GM15510 (cell line): ENCODE results near the gene LEKR1.

Experiments used
- POLR2A ChIP-seq: IDR thresholded peaks from 3 replicates; pipeline ENCODE4 v1.6.1; 2011; ENCODE audit warnings: borderline replicate concordance; ENCODE audit not compliant: insufficient read length; ENCODE audit errors: extremely low read depth

Gene LEKR1

DNA sequence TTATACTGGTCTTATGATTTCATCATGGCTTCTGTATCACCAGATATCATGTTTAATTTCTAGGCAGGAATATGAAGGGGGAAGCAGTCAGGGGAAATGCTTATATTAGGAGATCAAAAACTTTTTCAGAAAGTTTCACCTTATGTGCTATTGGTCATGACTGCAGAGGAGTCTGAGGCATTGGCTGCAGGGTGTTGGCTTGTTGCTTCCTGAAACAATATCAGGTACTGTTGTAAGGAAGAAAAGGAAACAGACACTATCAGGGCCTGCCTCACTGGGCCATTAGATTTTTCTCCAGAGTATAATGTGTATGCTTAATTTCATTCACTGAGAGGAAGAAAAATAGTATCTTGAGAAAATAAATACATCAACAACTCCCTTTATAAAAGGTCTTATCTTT is 34.7 kb downstream of the LEKR1 start:
- no peak for TF ChIP-seq POLR2A

DNA sequence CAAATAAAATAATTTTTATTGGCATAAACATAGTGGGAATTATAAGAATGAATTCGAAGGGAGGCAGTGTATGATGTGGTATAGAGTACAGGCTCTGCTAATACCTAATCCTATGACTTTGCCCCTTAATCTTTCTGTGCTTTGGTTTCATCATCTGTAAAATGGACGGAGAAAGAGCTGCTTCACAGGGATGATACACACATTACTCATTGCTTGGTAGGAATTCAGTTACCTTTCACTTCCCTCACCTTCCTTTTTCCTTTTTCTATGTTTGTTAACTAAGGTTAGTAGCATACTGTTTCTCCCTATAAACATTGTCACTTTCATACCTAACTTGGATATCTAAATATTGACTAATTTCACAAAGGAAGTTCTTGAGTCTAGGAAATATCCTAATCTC is 36.2 kb downstream of the LEKR1 start:
- TF ChIP-seq POLR2A = no peak

DNA sequence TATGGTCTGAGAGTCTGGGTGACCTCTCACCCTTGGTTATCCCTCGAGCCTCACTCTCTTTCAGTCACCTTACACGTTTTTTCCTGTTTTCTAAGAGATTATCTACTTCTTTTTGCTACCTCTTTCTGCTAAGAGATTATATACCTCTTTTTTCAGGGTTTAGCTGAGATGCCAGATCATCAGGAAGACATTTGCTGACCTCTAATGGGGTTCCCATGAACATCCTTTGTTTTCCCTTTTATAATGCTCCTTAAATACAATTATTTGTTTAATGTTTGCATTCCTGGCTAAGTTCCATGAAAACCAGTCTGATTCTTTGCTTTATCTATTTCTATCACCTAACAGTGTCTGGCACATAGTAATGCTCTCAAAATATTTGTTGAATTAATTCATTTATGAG is 39.6 kb downstream of the LEKR1 start:
- TF ChIP-seq POLR2A = no peak

DNA sequence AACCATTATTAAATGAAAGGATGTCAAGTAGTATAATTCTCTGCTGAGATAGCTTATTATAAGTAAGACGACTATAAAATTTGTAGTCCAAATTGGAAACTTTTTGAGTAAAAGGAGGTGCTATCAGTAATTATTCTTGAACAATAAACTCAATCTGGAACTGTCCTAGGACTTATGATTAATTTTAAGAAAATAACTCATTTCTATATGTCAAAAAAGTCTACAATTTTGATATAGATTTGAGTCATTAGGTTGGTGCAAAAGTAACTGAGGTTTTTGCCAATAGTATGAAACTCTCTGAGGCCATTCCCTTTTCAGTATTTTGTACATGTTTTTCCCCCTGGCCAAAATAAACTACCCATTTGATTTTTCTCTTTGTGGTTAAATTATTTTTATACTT is 41.0 kb downstream of the LEKR1 start:
- TF ChIP-seq POLR2A = no peak

DNA sequence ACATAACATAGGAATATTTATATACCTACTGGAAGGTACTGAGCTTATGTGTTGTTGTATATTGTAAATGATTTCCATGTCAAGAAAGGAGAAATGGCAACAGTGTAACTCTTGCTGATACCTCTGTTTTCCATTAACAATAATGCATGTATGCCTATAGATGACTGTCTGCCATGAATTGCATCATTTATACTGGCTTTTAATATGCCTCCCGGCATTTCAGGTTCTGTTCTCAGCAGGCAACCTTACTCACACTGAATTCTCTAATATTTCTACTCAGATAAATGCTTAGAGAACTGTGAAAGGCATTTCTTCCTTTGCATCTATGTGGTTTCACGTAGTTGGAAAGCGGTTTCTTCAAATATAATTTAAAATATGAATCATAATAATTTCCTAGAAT is 41.8 kb downstream of the LEKR1 start:
- no peak for TF ChIP-seq POLR2A

DNA sequence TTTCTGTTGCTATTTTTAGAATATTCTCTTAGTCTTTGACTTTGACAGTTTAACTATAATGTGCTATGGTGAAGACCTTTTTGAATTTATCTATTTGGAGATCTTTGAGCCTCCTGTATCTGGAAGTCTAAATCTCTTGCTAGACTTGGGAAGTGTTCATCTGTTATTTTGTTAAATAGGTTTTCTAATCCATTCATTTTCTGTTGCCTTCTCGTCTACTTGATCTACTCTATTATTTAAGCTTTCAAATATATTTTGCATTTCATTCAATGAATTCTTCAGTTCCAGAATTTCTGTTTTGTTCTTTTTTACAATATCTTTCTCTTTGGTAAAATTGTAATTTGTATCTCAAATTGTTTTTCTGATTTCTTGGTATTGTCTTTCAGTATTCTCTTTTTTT is 47.8 kb downstream of the LEKR1 start:
- TF ChIP-seq POLR2A = no peak

DNA sequence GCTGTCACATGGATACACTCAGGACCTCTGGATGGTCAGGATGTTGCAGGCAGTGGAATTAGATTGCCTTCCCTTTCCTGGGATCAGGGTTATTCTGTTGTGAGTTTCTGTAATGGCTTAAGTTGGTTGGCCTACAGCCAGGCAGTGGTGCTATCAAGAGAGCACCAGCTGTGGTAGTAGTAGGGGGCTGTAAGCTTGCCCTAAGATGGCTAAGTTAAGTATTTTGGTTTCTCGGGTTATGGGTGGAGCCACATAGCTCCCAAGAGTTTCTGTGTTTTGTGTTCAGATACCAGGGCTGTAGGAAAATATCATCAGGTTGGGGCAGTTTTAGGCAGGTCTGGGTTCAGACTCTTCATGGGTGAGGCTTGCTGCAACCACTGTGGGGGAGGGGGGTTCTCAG is 59.6 kb downstream of the LEKR1 start:
- TF ChIP-seq POLR2A = no peak

DNA sequence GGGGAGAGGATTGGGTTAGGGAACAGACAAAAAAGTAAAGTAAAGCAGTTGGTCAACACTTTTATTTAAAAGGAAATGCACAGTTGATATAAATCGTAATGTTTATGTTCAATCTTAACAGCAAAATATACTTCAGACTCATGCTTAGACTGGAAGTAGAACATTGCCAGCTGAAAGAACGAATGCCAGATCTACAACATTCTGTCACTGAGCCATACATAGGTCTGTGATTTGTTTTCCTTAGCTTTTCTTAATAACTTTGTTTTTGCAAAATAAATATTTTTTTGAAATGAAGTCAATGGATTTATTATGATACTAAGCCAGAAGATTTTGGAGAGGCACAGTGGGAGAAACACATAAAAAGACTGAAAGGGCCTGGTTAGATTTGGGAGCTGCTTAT is 62.0 kb downstream of the LEKR1 start:
- TF ChIP-seq POLR2A = no peak

DNA sequence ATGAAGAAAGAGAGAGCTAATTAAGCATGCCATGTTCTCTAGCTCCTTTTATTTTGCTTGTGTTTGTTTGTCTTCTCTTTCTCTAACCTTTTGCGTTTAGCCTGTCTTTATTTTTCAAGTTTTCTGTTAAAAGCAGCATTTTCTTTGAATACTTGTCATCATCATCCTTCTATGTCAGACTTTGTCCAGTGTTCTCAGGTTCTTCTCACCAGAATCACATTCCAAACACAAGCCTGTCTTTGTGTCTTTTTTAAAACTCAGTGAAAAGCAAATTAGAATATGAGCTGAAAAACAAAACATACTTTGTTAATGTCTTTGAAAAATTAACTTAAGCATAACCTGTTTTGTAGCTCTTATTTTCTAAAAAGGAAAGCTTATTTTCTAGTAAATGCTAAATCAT is 62.4 kb downstream of the LEKR1 start:
- no peak for TF ChIP-seq POLR2A

DNA sequence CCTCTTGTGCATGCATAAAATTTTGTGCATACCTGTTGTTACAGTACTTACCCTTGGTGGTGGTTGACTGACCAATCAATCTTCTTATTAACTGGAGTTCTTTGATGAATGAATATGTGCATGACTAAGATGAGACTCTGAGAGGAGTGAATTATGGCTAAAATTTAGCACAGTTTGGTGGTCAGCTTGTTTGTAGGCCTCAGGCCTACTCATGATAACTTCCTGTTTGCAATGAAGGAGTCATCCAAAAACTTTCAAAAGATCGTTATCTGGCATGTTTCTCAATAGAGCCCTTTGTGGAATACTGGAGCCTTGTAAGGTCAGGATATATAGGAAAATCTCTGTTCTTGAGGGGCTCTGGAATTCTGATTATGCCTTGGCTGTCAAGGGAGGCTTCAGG is 66.5 kb downstream of the LEKR1 start:
- TF ChIP-seq POLR2A = no peak

DNA sequence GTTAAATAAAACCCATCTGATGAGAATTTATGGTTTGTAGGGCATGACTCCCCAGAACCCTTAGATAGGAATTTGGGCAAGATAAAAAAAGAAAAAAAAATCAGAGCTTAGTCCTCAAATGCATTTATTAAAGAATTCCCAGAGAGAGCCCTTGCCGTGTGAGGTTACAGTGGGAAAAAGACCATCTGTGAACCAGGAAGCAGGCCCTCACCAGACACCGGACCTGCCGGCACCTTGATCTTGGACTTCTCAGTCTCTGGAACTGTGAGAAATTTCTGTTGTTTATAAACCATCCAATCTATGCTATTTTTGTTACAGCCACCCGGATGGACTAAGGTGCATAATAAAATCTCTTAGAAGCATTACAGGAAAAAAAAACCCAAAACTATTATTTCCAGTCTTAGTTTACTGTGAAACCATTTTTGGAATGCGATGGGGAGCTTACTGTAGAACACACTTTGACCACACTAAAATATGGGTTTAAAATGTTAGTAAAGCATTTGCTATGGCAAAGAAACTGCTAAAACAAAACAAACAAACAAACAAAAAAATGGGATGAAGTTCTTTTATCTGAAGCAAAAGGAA is 72.2 kb downstream of the LEKR1 start:
- TF ChIP-seq POLR2A = no peak

DNA sequence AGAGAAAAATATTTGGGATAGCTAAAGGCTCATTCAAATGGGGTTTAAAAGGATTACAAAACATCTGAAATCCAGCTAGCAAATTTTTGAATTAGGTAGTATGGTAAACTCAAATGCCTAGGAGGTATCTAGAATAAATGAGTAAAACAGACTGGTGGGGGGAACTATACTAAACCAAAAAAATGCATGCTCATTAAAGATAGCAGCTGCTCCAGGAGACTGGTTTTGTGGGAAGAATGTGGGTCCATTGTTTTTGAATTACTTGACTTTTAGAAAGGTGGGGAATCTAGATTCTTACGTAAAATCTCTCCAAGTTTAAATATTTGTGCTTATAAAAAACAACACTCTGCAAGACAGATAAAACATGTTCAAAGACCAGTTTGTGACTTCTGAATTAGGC is 73.8 kb downstream of the LEKR1 start:
- TF ChIP-seq POLR2A = no peak

DNA sequence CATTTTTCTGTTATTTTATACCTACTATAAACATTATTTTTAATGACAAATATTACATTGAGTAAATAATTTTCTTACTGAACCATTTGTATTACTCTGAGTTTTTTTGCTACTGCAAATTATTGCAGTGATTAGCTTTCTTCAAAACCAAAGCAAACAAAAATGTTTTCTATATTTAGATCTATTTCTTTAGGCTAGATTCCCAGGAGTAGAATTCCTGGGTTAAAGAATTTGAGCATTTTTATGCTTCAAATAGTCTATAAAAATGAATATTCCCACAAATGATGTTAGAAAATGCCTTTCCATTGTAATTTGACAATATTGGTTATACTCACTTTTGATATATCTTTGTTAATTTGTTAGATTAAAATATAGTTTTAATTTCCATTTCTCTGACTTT is 76.8 kb downstream of the LEKR1 start:
- no peak for TF ChIP-seq POLR2A

DNA sequence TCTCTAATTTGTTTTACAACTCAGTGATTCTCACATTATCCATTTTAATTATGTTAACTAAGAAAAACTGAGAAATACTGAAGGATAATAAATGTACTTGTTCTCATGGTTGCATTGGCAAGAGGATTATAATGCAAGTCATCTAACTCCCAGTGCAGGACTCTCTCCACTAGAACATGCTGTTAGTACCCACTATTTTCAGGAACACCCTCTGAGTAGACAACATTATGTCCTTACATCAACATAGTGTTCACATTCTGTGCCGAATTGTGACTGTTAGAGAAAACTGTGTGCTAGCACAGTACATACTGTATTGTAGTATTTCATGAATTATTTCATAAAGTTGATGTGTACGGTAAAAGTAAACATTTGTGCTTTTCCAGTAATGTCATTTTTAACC is 80.1 kb downstream of the LEKR1 start:
- TF ChIP-seq POLR2A = no peak

DNA sequence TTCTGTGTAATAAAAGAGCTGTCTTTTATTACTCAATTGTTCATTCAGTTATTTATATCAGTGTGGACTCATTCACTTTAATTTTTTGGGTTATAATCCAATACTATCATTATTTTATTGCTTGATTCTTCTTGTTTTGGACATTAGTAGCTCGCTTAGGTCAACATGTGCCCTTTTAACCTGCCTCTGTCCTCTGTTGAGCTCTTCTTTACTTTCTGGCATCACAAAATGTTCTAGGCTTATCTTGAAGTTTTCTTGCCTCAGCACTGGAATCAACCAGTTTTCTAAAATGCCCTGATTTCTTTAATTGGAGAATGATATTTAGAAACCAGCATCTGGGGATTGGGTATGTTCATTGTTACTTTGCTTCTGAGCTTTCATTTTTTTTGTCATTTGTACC is 82.2 kb downstream of the LEKR1 start:
- no peak for TF ChIP-seq POLR2A

DNA sequence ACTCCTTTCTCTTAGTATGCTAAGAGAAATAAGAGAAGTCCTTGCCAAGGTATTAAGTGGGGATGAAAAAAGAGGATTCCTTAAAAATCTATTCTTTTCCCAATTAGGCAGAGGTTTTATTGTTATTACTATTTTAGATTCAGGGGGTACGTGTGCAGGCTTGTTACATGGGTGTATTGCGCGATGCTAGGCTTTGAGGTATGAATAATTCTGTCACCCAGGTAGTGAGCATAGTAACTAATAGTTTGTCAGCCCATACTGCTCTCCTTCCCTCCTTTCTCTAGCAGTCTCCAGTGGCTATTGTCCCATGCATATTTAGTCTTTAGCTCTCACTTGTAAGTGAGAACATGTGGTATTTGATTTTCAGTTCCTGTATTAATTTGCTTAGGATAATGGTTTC is 83.9 kb downstream of the LEKR1 start:
- TF ChIP-seq POLR2A = no peak

DNA sequence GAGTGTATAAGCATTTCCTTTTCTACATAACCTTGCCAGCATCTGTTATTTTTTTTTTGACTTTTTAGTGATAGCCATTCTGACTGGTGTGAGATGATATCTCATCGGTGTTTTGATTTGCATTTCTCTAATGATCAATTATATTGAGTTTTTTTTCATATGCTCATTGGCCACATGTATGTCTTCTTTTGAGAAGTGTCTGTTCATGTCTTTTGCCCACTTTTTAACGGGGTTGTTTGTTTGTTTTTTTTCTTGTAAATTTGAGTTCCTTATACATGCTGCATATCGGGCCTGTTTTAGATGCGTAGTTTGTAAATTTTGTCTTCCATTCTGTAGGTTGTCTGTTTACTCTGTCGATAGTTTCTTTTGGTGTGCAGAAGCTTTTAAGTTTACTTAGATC is 89.2 kb downstream of the LEKR1 start:
- no peak for TF ChIP-seq POLR2A
